Activated CD8-positive, alpha-beta memory T cell treated with anti-CD3 and anti-CD28 coated beads for 4 hours (primary cell): ENCODE data around the gene A2M.

Experiments used
- DNase-seq, 2 donors: peaks; one replicate each; pipeline ENCODE4 v3.0.0-alpha.2; 2020; ENCODE audit warnings: low read depth in 2 of 2

The A2M gene

DNA sequence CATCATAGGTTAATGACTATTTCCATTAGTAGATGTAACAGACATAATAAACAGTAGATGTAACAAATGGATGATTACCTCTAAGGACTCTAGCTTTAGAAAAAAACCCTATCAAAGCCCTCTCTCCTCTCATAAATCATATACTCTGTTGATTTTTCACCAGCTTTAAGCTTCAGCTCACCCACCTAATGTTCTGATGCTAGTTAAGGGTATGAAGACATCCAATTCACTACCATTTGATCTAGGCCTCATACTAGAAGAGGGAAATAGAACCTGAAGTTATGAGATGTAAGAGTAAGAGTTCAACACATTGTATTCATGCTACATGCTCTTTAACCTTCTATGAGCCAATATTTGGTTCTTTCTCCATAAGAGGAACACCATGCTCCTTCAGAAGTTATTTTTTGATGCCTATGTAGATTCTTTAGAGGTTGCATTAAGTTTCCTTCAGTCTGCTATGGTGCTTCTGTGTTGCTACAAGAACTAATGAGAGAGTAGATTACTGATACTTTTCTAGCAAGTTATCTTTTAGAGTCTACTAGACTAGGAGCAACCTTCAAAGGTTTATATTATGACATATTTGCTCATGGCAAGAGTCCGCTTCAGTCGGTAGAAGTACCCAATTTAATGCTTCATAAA, 16.0 kb downstream of the A2M start:
- DNase-seq = no peak

DNA sequence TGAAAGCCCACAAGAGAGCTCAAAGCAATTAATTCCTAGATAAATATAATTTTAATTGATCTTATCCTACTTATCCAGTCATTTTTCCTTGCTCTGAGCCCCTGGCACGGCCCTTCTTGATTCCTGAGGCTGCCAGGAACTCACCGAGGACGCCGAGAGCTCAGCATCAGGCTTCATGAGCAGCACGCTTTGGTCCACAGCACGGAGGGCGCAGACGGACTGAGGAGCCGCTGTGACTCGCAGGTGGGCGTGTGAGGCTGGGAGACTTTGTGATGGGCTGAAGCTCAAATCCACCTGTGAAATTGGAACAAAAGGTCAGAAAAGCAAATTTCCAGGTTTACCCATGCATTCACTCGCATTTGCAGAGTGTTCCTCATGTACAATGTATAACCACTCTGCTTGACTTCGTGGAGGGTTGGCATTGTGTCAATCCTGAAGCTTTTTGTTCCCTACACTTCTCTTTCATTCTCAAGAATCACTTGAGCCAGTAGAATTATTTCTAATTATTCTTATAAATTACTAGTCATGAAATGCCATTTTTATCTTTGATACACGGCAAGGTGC, 17.2 kb downstream of the A2M start:
- DNase-seq = no peak

DNA sequence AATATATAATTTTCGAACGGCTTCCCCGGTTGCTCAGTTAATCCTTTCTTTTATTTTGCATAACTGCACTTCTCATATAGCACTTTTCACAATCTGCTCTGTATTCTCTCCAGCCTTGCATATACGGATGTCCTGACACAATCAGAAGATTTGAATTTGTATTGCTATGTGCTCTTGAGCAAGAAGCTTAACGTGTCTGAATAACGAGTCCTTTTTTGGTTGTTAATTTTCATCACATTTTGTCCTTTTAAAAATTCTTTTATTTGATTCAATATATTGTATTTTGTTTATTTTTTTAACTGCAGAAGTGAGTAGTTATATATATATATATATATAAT, 17.6 kb downstream of the A2M start:
- no peak for DNase-seq

DNA sequence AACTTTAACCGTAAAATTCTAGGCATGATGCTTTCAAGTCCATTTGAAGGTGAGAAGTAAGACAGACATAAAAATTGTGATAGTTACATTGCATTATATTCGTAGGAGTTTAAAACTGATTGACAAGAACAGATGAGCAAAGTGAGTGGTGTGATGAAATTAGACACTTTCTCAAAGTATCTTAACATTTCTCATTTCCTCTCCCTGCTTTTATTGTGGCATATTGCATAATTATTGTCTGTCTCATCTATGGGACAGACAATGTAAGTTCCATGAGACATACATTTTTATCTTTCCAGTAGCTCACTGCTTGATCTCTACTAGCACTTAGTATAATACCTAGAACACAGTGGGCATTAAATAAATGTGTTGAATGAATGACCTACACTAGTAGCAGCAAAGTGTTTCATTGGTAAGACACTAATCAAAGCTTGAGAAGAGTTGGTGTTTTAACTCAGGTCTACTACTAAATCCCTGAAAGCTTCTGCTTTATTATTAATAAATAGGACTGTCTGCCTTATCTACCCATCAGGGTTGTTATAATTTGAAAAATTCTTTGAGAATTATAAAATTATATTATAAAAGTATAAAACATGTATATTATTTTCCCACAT, 19.0 kb downstream of the A2M start:
- no peak for DNase-seq

DNA sequence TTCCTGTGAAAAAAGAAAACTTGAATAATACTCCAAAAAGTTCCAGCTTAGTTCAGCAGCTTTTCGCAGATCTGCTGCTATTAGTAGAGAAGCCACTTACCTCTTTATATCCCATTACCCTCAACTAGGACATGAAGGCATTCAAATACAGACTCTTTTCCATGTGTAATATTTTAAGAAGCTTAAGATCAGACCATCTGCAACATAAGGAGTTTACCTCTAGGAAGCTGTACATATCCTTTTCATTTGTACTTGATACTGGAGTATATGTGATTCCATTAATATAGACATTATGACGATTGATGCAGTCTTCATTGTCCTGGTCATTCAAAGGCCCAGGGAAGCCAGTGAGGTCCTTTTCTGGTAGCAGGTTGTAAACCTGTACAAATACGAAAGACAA, 20.4 kb downstream of the A2M start:
- no peak for DNase-seq

DNA sequence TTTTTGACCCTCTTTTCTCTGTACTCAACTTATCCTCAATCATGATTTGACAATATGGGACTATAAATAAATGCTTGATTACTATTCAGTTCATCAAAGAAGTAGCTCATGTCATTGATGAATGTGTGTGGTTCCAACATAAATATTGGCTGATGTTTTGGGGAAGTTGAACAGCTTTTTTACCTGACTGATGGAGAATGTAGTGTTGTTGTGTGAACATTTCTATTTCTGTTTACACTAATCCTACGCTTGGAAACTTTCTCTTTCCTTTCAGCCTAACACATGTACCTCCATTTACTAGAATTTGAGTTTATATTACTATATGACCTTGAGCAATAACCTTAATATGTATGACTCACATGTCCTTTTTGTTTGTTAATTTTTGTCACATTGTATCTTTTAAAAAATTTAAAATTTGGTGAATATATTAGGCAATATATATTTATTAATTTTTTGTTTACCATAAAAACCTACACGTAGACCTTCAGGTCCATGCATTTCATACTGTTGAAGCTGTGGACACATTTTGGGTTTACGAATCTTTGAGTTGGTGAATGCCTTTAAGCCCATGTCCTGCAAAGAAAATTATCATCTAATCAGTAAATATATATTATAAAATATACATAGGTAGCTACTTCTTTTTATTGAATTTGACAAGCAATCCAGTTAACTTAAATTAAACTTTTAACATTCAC, 21.1 kb downstream of the A2M start:
- no peak for DNase-seq

DNA sequence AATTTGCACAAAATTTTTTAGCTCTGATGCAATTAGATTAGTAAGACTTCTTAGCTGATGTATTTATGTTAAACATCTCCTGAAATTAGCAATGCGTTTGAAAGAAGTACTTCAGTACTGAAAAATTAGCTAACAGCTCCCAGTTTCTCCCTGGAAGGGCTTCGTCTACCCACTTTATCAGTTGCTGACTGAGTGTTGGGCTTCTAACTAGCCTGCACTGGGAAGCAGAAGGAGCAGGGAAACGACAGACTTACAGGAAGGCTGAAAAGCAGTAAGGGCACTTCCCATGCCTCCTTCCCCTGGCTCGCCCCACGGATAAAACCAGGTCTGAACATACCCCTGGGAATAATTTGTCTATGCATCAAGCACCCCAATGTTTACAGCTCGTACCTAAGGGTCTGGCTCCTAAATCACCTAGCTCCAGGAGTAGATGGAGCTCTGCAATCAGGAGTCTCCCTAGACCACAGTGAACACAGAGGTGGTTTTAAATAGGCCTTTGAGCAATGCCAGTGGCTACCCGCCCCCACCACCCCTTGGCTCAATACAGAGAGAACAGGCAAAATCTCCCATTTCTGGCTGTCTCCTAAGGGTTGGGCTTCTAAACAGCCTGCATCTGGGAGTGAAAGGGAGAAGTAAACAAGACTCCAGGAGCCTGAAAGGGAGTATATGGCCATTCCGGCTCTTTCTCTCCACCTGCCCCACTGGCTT, 23.7 kb downstream of the A2M start:
- DNase-seq = no peak

DNA sequence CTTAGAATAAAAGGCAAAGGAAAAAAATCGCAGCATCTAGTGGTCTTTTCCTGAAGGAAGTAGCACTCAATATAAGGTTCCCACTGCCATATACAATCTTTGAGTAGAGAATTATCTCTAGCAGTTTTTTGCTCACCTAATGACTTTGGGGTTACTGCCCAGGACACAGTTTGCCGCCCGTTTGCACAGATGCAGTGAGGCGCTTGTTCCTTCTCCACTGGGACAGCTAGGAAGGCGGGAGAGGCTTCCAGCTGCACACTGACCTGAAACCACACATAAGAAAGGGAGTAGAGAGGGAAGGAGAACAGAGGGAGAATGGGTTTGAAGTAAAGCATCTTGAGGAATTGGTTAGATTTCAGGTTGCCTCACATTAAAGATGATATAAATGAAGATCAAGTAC, 25.5 kb downstream of the A2M start:
- no peak for DNase-seq

DNA sequence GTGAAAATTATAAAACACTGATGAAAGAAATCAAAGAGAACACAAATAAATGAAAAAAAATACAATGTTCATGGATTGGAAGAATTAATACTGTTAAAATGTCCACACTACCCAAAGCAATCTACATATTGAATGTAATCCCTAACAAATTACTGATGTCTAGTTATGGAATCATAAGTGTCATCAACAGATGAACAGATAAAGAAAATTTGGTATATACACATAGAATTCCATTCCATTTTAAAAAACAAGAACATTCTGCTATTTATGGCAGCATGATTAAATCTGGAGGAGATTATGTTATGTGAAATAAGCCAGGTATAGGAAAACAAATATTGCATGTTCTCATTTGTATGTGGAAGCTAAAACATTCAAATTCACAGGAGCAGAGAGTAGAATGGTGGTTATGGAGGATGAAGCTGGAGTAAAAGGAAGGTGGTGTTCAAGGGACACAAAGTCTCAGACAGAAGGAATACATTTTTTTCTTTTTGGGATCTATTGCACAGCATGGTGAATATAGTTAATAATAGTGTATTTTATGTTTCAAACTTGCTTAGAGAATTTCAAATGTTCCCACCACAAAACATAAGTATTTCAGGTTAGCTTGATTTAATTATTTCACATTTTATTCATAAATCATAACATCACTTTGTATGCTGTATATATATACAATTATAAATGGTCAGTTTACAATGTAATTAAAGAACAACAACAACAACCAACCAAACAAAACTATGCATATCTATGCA, 28.5 kb downstream of the A2M start:
- DNase-seq = no peak

DNA sequence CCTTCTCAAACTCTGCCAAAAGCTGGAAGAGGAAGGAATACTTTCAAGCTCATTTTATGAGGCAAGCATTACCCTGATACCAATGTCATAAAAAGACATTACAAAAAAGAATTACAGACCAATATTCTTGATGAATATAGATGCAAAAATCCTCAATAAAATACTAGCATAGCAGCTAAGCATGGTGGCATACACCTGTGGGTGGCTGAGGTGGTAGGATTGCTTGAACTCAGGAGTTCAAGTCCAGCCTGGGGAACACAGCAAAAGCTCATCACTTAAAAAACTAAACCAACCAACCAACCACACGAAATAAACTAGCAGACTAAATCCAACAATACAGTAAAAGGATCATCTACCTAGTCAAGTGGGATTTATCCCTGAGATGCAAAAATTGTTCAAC, 29.6 kb downstream of the A2M start:
- DNase-seq = no peak

DNA sequence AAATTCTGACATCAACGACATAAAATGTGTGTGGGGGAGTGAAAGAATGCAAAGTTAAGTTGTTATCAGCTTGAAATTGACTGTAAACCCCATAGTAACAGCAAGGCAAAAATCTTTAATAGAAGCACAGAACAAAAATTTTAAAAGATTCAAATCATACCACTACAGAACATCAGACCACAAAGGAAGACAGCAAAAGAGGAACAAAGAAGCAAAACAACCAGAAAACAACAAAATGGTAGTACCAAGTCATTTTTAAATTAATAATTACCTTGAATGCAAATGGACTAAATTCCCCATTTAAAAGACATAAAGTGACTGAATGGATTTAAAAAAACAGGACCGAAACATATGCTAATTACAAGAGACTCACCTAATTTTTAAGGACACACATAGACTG, 31.3 kb downstream of the A2M start:
- no peak for DNase-seq

DNA sequence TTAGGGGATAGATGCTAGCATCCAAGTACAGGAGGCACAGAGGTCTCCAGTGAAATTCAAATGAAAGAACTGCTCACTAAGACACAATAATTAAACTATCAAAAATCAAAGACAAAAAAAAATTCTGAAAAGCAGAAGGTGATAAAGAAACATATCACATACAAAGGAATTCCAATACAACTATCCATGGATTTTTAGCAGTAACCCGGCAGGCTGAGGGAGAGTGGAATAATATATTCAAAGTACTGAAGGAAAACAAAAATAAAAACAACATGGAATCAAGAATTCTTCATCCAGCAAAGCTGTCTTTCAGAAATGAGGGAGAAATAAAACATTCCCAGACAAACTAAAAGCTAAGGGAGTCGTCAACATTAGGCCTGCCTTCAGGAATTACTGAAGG, 31.9 kb downstream of the A2M start:
- DNase-seq = no peak

DNA sequence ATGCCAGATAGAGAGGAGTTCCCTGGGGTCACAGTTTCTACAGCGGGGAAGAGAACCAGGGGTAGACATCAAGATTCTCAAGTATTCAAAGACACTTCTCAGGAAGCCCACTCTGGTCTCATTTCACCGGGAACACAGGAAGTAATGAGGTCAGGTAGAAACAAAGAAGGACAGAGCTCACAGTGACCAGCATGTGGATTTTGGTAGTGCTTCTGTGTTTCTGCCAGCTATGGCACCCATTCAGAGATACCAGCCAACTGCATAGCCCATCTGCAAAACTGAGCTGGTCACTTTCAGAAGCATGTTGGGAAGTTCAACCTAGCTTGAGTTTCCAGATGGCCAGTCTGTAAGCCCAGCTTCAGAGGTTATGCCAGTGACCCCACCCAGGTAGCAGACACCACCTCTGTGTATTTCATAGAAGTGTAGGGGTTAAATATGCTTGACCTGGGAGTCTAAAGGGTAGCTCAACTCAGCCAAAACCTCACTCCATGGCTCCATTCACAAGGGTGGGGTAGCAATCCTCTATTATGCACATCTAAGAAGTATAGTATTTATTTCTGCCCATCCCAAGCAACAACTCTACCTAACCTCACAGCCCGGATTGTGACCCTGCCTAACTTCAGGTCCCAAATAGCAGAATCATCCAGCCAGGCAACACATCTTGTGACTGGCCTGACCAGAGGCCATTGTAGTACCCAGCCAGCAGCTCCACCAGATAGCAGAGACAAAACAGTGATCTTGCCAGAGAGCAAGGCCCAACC, 33.9 kb downstream of the A2M start:
- no peak for DNase-seq

DNA sequence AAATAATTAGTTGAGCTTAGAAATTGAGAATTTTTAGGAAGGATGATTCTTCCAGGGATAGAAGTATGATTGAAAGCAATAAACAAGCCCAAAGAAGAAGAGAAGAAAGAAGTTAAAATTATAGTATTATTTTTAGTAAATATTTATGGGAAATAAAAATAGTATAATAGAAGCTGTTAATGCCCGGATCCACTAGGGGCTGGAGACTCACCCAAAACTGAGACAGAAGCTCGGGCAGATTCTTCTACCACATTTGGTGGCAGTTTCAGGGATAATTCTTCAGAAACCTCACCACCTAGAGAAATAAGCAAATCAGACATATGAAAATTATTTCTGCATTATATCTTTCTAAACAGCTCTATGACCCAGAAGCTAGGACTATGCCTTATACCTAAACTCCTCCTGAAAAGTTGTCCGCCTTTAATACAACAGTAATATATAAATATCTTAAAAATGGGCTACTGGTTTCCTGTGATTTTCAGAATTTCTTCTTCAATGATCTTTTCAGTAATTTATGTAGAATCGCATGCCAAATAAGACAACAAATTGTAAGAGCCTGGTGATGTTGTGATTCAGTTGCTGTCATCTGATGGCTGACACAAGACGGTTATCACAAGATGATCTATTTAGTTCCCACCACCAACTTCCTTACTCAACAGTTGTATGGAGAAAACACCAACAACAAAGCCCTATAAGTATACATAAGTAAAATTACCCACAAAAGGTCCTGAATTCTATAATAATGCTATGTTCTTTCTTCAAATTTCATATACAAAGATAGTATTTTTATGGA, 35.6 kb downstream of the A2M start:
- no peak for DNase-seq

DNA sequence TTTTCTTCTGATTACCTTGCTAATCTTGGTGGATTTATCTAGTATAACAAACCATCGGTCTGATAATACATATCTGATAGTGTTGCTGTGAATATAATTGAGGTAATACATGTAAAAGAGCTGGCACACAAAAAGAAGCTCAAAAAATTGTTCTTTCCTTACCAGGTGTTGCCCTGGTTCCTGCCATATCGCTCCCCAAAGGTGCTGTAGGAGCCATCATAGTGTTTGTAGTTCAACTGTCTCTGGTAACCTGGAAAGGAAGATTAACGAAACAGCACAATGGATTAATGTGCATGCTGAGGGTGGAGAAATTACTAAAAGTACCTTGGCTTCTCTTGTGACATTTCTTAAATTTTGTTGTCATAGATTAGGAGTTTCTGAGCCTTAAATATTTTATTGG, 36.6 kb downstream of the A2M start:
- DNase-seq = no peak

DNA sequence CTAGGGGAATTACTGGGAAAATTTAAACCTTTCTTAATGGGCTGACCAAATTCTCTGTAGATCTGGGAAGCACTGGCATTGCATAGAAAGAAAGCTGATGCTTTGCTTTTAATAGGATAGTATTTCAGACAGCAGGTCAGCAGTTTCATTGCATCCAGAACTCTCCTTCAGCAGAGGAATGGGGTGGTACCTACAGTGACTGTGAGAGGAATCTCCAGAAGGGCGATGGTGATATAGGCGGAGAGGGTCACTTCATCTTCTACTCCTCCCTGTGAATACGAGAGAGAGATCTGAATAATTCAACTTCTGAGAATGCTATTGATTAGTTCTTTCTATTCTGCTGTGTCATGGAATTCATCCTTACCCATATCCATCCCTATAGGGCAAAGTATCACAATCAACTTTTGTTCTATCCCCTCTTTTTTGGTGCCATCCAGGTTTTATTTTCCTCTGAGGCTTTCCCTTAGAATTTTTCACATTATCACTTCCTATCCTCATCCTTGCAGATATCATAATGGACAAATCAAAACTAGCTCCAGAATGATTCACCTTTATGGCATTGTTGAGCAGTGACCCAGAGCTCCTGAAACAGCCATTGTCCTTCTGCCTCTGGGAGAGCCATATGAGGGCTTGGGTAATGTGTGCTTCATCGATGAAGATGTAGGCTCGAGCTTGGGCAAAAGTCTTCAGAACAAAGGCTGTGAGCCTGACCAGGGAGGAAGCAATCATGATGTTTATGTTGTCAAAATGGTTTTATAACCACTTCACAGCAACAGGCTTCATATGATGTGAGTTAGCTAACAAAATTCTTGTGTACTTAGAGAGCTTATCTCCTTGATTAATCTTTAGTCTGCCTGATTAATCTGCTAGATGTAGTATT, 38.3 kb downstream of the A2M start:
- DNase-seq = no peak

DNA sequence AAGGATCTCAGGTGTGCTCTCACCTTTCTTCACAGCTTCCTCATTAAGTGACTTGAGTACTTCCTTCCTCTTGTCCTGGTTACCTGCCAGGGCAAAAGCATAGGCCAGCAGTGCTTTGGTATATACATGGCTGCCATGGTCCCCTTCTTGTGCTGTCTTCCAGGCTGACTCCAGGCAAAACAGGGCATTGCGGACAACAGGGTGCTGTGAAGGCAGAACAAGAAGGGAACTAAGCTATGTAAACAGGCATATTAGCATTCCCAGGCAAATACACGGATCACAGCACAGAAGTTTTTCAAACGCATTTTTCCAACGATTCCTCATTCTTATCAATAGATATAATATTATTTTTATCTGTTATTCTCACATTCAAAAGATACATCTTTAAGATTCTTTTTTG, 39.0 kb downstream of the A2M start:
- DNase-seq = no peak

DNA sequence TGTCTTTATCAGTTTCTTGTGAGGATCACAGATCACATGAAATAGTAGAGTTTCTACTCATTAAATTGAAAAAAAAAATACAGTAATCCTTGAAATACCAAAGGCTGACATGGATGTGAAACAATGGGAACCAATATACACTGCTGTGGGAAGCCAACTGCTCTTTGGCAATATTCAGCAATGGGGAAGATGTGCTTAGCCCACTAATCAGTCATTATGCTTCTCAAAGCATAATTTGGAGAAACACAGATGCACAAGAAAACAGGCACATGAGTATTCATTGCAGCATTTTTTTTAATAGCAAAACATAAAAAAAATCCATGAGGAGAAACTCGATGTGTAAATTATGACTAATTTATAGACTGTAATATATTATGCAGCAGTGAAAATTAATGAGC, 40.6 kb downstream of the A2M start:
- no peak for DNase-seq

DNA sequence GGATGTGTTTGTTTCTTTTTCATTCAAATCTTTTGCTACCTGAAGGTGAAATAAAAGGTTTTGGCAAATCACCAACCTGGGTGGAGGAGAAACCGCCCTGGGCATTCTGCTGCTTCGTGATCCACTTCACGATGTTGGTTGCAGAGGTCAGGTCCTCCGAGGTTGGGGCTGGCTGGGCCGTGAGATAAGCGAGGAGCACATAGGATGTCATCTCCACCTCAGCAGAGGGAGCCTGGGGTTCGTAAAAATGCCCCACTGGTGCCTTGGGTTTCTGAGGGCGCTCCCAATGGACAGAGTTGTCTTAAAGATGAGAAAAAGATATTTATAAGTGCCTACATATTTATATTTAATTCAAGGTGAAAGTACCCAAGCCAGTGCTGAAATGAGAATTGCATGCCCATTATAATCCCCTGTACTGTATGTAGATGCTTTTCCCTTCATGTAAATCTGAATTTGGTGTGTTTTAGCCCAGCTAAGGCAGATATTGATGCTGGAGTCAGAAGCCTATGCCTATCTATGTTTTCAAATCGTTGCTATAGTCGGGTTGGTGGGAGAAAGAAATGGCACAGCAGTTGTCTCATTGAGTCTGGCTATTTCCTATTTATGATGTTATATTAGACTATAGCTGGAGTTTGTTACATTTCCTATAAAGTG, 41.1 kb downstream of the A2M start:
- no peak for DNase-seq
